A673 (cell line): ENCODE data around the gene TMIE. TPM values are rescaled to one million over a fixed set of nuclear protein-coding genes. Genes with fewer than 3 reads are reported as not detected.

ENCODE experiments used
- BruUV-seq: library from RNA; stranded (reverse); fragments of 400-500 nt; replicated peaks from 2 replicates; lab custom pipeline; 2021; lab: Mats Ljungman, UMichigan
- CTCF ChIA-PET: fragments of 300-600 bp; sonication (Branson Sonifier 250); formaldehyde crosslinking; loops from one replicate; lab custom pipeline; 2022; ENCODE audit warnings: antibody characterized with exemption; lab: Charles Lee
- POLR2A ChIA-PET: fragments of 300-600 bp; sonication (Branson Sonifier 250); formaldehyde crosslinking; loops from one replicate; lab custom pipeline; 2022; ENCODE audit warnings: antibody characterized with exemption; ENCODE audit not compliant: low non-redundant PET; lab: Charles Lee
- DNase-seq: peaks from one replicate; pipeline ENCODE4 v3.0.0-alpha.2; 2015; ENCODE audit warnings: low spot score
- H3K27ac ChIP-seq: fragments of 200-600 bp; sonication (generic); 2 replicates; pipeline ENCODE4 v1.5.1; 2016; ENCODE audit warnings: mixed run types, low read depth, mild to moderate bottlenecking, mixed read lengths, antibody characterized with exemption, low read length; ENCODE audit not compliant: poor library complexity, severe bottlenecking
- H3K27me3 ChIP-seq: fragments of 200-600 bp; sonication (generic); replicated peaks from 2 replicates; pipeline ENCODE4 v1.6.1; 2017; ENCODE audit warnings: mixed run types, low read depth, mild to moderate bottlenecking, mixed read lengths, antibody characterized with exemption, low read length; ENCODE audit not compliant: insufficient read depth, poor library complexity
- H3K36me3 ChIP-seq: fragments of 200-600 bp; sonication (generic); 2 replicates; pipeline ENCODE4 v1.6.1; 2016; ENCODE audit warnings: mixed run types, mild to moderate bottlenecking, mixed read lengths, antibody characterized with exemption, low read length; ENCODE audit not compliant: insufficient read depth, poor library complexity, severe bottlenecking
- H3K4me1 ChIP-seq: fragments of 200-600 bp; sonication (generic); 2 replicates; pipeline ENCODE4 v1.6.1; 2017; ENCODE audit warnings: mixed run types, mild to moderate bottlenecking, mixed read lengths, antibody characterized with exemption, low read length; ENCODE audit not compliant: insufficient read depth, poor library complexity, severe bottlenecking
- H3K4me3 ChIP-seq: fragments of 200-600 bp; sonication (generic); 2 replicates; pipeline ENCODE4 v1.5.1; 2016; ENCODE audit warnings: low read depth, mixed run types, mild to moderate bottlenecking, mixed read lengths, low read length; ENCODE audit not compliant: poor library complexity, severe bottlenecking
- H3K9me3 ChIP-seq: fragments of 200-600 bp; sonication (generic); 2 replicates; pipeline ENCODE4 v1.6.1; 2016; ENCODE audit warnings: mixed run types, low read depth, mild to moderate bottlenecking, mixed read lengths, antibody characterized with exemption, low read length; ENCODE audit not compliant: poor library complexity, severe bottlenecking
- CTCF ChIP-seq: fragments of 300-800, 200-600 bp; sonication (generic); conservative IDR thresholded peaks from 2 replicates; pipeline ENCODE4 v1.5.1; 2017; ENCODE audit warnings: low read depth, mild to moderate bottlenecking, antibody characterized with exemption, low read length, moderate library complexity, mixed read lengths
- EZH2 ChIP-seq: fragments of 200-600 bp; sonication (generic); IDR thresholded peaks from 2 replicates; pipeline ENCODE4 v1.6.1; 2017; ENCODE audit warnings: borderline replicate concordance, low read depth, mild to moderate bottlenecking, mixed read lengths, antibody characterized with exemption, low read length; ENCODE audit not compliant: poor library complexity, severe bottlenecking
- intact Hi-C: fragments of 100-400 bp; cut with micrococcal nuclease; formaldehyde crosslinking; loops from one replicate; pipeline ENCODE4 v1.10.0; 2022; ENCODE audit not compliant: unreplicated experiment
- total RNA-seq: library from RNA; stranded (reverse); gene quantifications from 2 replicates; pipeline ENCODE4 v1.2.3, GENCODE V29; 2021

The TMIE gene
- total RNA-seq, 1 experiment from 2014 or later, result not detected

- no peak for TF ChIP-seq EZH2
- no peak for TF ChIP-seq CTCF
- H3K36me3 ChIP-seq, result no peaks in the 10 kb centered on the region
- no peak for DNase-seq
- no peak overlapping the region for H3K27ac ChIP-seq
- no peak overlapping the region for H3K4me3 ChIP-seq
- intact Hi-C loops, result no loop called here
- BruUV-seq, result no TSS peak
- H3K27me3 ChIP-seq, result no peaks in the 10 kb centered on the region
- H3K4me1 ChIP-seq, result no peaks in the 10 kb centered on the region
- no peaks in the 10 kb centered on the region for H3K9me3 ChIP-seq
- ChIA-PET POLR2A (no interaction called here), CTCF (no interaction called here)
Observed at GRCh38 chr3:46730819-46731218, 29.6 kb downstream of the TMIE start.

- no peaks in the 10 kb centered on the region for H3K9me3 ChIP-seq
- no peak overlapping the region for H3K27ac ChIP-seq
- CTCF ChIA-PET, result no interaction called here
- intact Hi-C loops, result no loop called here
- H3K4me3 ChIP-seq, result no peak overlapping the region
- TF ChIP-seq CTCF, result no peak
- no peak for TF ChIP-seq EZH2
- H3K27me3 ChIP-seq, result no peaks in the 10 kb centered on the region
- no peaks in the 10 kb centered on the region for H3K36me3 ChIP-seq
- POLR2A ChIA-PET, result no interaction called here
- DNase-seq, result no peak
- no peaks in the 10 kb centered on the region for H3K4me1 ChIP-seq
- no TSS peak for BruUV-seq
Observed at GRCh38 chr3:46731795-46732194, 30.6 kb downstream of the TMIE start.

GRCh38 chr3:46733026-46733800 is 32.0 kb downstream of the TMIE start:
- TF ChIP-seq CTCF (no peak), EZH2 (no peak)
- Histone ChIP-seq H3K36me3 (no peaks in the 10 kb centered on the region), H3K27ac (no peak overlapping the region), H3K4me1 (no peaks in the 10 kb centered on the region), H3K4me3 (no peak overlapping the region), H3K9me3 (no peaks in the 10 kb centered on the region), H3K27me3 (no peaks in the 10 kb centered on the region)
- POLR2A ChIA-PET, result no interaction called here
- CTCF ChIA-PET, result no interaction called here
- DNase-seq, result no peak
- intact Hi-C loops, result no loop called here
- no TSS peak for BruUV-seq
